GM12801 (cell line): Measurements from ENCODE around the gene PHF5A.

Source experiments
- CTCF ChIP-seq: IDR thresholded peaks from one replicate; pipeline ENCODE4 v1.5.1; 2011; ENCODE audit warnings: control low read depth; ENCODE audit not compliant: insufficient read length; ENCODE audit errors: extremely low read depth

PHF5A gene

GRCh38 chr22:41474872-41475451, 6.5 kb upstream of the PHF5A start:
- TF ChIP-seq CTCF = no peak

GRCh38 chr22:41471568-41471967, 3.1 kb upstream of the PHF5A start:
- no peak for TF ChIP-seq CTCF

- no peak for TF ChIP-seq CTCF
Observed at GRCh38 chr22:41470886-41471285, 2.4 kb upstream of the PHF5A start.

- TF ChIP-seq CTCF = no peak
Observed at GRCh38 chr22:41469218-41469851, 843 bp upstream of the PHF5A start.

- no peak for TF ChIP-seq CTCF
Observed at GRCh38 chr22:41461901-41462300, 6.6 kb downstream of the PHF5A start.

- no peak for TF ChIP-seq CTCF
Observed at GRCh38 chr22:41459431-41459830, 9.1 kb downstream of the PHF5A start.

- no peak for TF ChIP-seq CTCF
Observed at GRCh38 chr22:41458161-41458728, 10.2 kb downstream of the PHF5A start.
